HG02938 (cell line): ENCODE results near the gene RPL22L1.
"Not testable (repeated sequence)": the region's sequence is repeated elsewhere in the genome, so short reads cannot be mapped to it uniquely, and the experiment has no call there.

ENCODE experiments used
- ATAC-seq: cut with Tn5 transposase; IDR thresholded peaks from one replicate; pipeline ENCODE4 v1.9.1; 2021; ENCODE audit warnings: mild to moderate bottlenecking, moderate library complexity; ENCODE audit not compliant: unreplicated experiment

RPL22L1 gene

GRCh38 chr3:170869645-170870593, at the start of gene RPL22L1:
RPL22L1 (minus strand) TSS chr3:170870195; CDS start chr3:170870167, 28 bp downstream.
- ATAC-seq = peak; percentile 95

DNA sequence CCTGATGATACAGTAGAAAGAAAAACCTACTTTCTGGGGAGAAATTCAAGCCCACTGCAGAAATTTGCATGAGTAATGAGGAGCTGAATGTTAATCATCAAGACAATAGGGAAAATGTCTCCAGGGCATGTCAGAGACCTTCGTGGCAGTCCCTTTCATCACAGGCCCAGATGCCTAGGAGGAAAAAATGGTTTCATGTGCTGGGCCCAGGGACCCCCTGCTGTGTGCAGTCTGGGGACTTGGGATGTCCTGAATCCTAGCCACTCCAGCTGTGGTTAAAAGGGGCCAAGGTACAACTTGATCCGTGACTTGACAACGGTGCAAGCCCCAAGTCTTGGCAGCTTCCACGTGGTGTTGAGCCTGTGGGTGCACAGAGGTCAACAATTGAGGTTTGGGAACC, 48.7 kb upstream of the RPL22L1 start:
- ATAC-seq = no peak

DNA sequence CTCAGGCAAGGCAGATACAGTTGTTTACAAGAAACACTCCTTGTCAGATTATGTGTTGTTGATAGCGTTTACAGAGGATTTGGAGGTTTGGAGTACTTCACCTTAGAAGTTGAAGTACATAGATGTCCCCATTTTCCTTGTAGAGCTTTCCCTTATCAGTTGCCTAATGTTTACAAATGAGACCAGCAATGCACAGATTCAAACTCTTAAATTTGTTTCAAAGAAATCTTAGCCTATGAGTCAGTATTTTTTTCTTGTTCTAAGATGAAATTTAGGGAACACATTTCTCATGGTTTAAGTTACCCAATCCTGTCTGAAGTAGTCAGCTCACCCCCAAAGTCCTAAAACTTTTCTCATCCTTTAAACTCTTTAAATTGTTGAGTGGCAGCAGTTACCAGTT, 44.7 kb upstream of the RPL22L1 start:
- no peak for ATAC-seq

DNA sequence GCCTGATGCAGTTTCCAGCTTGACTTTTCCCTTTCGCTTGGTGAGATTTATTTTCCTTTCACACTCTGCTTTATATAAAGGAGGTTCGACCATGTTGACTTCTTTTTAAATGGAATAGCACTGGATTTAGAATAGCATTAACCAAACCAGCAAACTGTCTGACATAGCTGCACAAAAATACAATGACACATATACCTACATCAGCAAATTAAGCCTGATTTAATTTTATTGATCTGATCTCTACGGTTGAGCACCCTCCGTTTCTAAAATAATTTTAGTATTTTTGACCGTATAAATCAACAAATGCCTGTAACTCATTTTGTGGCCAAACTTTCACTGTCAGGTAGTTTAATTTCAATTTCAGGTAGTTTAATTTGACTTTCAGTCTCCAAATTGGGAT, 44.2 kb upstream of the RPL22L1 start:
- ATAC-seq = no peak

- ATAC-seq = no peak
These were observed 41.1 kb upstream of the RPL22L1 start for GRCh38 chr3:170911051-170911450.

GRCh38 chr3:170910542-170910941, 40.5 kb upstream of the RPL22L1 start:
- no peak for ATAC-seq

- ATAC-seq = no peak
These were observed 39.3 kb upstream of the RPL22L1 start for GRCh38 chr3:170909129-170909903.

DNA sequence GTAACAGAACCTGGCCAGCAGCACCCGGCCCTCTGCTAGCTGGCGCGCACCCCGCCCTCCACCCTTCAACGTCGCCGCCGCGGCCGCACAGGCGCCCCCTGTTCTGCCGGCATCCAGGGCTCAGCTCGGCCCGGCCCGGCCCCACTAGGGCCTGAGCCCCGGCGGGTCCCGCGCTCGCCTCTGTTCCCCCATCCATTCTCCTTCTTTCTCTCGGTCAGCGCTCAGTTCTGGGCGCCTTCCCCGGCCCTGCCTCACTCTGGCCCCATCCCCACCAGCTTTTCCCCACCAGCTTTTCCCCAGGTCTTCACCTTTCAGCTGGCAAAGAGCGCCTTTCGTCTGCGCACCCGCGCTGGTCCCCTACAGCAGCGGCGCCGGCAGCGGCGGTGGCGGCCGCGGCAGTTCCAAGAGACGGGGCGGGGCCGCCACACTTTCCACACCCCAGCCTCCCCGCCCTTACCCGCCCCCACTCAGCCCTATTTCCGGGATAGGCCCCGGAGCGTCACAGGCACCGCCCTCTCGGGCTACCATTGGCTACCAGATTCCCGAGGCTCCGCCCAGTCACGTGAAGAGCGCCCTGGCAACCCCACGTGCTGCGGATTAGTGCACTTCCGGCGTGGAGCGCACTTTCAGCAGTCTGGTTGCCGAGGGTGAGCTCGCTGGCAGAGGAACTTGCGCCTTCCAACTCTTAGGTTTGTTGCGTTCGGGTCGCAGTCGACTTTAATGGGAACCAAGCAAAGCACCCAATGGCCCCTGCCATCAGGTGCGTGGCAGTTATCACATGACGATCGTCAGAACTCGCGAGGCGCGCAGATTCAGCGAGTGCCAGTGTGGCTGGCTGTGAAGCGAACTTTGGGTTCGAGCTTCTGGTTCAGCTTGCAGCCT, 38.5 kb upstream of the RPL22L1 start, which contains the start of gene EIF5A2:
Gene EIF5A2, minus strand, starts transcription at position 403 of the 882 bp plus-strand sequence. CDS start 831 bp downstream, outside the sequence.
- peak; percentile 87 for ATAC-seq

DNA sequence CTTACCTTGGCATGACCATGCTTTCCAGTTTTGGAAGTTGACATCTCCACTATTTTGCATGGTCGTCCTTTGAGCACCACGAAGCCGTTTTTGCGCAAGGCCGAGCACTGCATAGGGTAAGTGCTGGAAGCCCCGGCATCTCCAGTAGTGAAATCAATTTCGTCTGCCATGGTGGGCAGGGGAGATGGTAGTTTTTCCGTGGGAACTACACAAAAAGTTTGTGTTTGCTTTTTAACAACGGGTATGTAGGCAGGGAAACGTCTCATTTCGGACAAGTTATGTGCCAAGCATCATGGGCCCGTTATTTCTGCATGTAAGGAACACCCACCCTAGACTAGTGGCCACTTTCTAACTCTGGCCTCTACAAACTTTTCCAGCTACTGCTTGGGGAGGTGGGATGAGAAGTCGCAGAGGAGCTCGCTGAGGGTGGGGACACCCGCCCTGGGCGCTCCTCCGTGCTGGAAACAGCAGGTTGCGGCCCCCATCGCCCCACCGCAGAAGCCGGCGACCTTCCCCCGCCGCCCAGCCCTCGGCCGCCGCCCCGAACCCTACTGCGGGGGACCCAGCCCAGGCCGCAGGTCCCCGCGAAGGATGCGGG, 37.7 kb upstream of the RPL22L1 start:
- ATAC-seq = peak; percentile 21

GRCh38 chr3:170905862-170906261, 35.9 kb upstream of the RPL22L1 start:
- no peak for ATAC-seq

DNA sequence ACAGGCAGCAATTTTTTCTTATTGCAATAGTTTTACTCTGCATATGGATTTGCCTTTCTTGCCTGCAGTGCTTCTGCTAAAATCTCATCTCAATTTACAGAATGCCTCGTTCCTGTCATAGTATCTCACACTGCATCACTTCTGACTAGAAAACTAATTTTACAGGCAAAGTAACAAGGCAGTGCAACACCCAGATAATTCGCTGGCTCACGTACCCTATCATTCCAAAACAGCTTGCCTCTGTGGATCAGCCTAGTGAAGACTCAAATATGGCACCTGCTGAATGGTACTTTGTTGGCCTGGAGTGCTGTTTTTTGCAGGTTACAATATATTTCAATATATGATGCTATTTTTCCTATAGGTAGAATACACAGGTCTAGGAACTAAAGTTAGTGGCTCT, 33.1 kb upstream of the RPL22L1 start:
- no peak for ATAC-seq

DNA sequence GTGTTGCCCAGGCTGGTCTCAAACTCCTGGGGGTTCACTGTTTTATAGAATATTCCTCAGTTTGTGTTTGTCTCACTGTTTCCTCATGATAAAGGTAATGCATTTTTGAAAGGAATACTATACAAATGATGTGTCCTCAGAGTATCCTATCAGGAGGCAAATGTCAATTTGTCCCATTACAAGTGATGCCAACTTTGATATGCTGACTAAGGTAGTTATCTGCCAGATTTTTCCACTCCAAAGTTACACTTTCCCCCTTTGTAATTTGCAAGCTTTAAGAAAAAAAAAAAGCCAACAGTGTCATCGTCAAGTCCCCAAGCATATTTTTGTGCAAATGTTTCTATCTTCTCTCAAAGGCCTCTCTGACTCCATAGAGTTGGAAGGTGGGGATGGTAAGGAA, 29.5 kb upstream of the RPL22L1 start:
- no peak for ATAC-seq

DNA sequence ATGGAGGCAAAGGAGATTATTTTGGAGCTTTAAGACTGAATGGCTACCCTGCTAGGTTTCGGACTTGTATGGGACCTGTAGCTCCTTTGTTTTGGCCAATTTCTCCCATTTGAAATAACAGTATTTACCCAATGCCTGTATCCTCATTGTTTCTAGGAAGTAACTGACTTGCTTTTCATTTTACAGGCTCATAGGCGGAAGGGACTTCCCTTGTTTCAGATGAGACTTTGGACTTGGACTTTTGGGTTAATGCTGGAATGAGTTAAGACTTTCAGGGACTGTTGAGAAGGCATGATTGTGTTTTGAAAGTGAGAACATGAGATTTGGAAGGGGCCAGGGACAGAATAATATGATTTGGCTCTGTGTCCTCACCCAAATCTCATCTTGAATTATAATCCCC, 28.0 kb upstream of the RPL22L1 start:
- no peak for ATAC-seq

GRCh38 chr3:170897199-170897598, 27.2 kb upstream of the RPL22L1 start:
- ATAC-seq = not testable (repeated sequence)

GRCh38 chr3:170896781-170897180, 26.8 kb upstream of the RPL22L1 start:
- ATAC-seq = no peak

DNA sequence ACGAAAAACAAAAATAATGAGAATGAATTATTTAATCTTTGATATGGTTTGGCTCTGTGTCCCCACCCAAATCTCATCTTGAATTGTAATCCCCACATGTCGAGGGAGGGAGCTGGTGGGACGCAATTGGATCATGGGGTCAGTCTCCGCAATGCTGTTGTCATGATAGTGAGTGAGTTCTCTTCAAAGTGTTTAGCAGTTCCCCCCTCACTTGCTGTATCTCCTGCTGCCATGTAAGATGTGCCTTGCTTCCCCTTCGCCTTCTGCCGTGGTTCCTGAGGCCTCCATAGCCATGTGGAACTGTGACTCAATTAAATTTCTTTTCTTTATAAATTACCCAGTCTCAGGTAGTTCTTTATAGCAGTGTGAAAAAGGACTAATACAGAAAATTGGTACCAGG, 26.3 kb upstream of the RPL22L1 start:
- not testable (repeated sequence) for ATAC-seq

DNA sequence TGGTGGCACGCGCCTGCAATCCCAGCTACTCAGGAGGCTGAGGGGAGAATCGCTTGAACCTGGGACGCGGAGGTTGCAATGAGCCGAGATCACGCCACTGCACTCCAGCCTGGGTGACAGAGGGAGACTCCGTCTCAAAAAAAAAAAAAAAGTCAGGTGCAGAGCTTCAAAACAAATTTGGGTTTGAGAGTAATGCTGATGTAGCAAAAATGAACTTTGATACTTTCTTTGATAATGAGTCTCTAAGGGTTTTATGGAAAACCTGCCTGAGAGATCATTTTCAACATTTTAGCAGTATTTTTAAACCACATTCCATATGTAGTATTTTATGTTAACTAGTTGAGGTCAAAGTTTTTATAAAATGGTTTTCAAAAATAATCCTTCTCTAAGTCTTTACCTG, 23.9 kb upstream of the RPL22L1 start:
- no peak for ATAC-seq

DNA sequence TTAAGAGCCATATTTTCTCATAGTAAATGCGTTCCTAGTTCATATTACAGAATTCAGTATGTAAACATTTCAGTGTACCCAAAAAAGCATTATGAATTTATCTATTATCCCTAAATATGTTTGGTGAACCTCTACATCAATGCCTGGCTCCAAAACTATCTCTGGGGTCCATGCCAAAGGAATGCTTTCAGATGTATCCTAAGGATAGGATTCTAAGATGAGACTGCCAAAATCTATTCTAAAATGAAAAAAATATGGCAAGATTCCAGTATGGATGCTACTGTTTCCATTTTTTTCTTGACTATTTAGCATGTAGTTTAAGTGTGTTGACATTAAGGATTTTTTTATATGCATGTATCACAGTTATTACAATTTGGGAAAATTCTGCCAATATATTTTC, 19.6 kb upstream of the RPL22L1 start:
- no peak for ATAC-seq

- ATAC-seq = no peak
These were observed 19.1 kb upstream of the RPL22L1 start for GRCh38 chr3:170889132-170889531.
